Upper lobe of left lung (tissue), 6 donors: ENCODE results near the gene RAB11FIP3. TPM values are rescaled to one million over a fixed set of nuclear protein-coding genes. Genes with fewer than 3 reads are reported as not detected.

Experiments used
- ATAC-seq, 2 donors: fragments of 200-7000 bp; cut with Tn5 transposase; one replicate each; pipeline ENCODE4 v1.9.1; 2022; ENCODE audit warnings: mild to moderate bottlenecking in 2 of 2, moderate library complexity in 2 of 2; ENCODE audit not compliant: low FRiP score in 2 of 2
- DNase-seq, 2 donors: peaks; one replicate each; pipeline ENCODE4 v3.0.0-alpha.2; 2019 to 2020
- H3K27ac ChIP-seq, 4 donors: fragments of 200-600 bp; sonication (generic); one replicate each; pipeline ENCODE4 v1.5.1; 2016 to 2019
- H3K27me3 ChIP-seq, 4 donors: fragments of 200-600 bp; sonication (generic); one replicate each; pipeline ENCODE4 v1.5.1; 2017 to 2019
- H3K36me3 ChIP-seq, 4 donors: fragments of 200-600 bp; sonication (generic); one replicate each; pipeline ENCODE4 v1.5.1; 2016 to 2019
- H3K4me1 ChIP-seq, 4 donors: fragments of 200-600 bp; sonication (generic); one replicate each; pipeline ENCODE4 v1.5.1; 2018 to 2019
- H3K4me3 ChIP-seq, 4 donors: fragments of 200-600 bp; sonication (generic); one replicate each; pipeline ENCODE4 v1.5.1; 2017 to 2019; ENCODE audit warnings: mild to moderate bottlenecking in 2 of 4, moderate library complexity in 1 of 4
- H3K9me3 ChIP-seq, 4 donors: fragments of 200-600 bp; sonication (generic); one replicate each; pipeline ENCODE4 v1.5.1; 2018 to 2019
- CTCF ChIP-seq, 6 experiments: fragments of 450-650 bp in 4 of 6; fragments of 200-600 bp in 2 of 6; sonication (generic) in 2 of 6; IDR thresholded peaks; one replicate each; pipeline ENCODE4 v1.5.1; 2016 to 2019; ENCODE audit warnings: antibody characterized with exemption in 6 of 6
- EP300 ChIP-seq, 4 donors: sonication (generic); formaldehyde crosslinking; IDR thresholded peaks; one replicate each; pipeline ENCODE4 v1.5.1; 2017; ENCODE audit warnings: antibody characterized with exemption in 4 of 4, control low read depth in 2 of 4
- POLR2A ChIP-seq, 4 donors: fragments of 450-650 bp; IDR thresholded peaks; one replicate each; pipeline ENCODE4 v1.5.1; 2016 to 2017; ENCODE audit warnings: antibody characterized with exemption in 4 of 4, mild to moderate bottlenecking in 2 of 4
- POLR2AphosphoS5 ChIP-seq, 2 donors: sonication (generic); formaldehyde crosslinking; IDR thresholded peaks; one replicate each; pipeline ENCODE4 v1.5.1; 2017; ENCODE audit warnings: antibody characterized with exemption in 2 of 2
- WGBS, 2 donors: methylation state at CpG; one replicate each; pipeline ENCODE4 v1.1.5; 2017 to 2018; 5-methylcytosine and 5-hydroxymethylcytosine counted together
- total RNA-seq, 6 donors: library from RNA; depleted of rRNA in 4 of 6; stranded (reverse); fragments of >200 nt in 4 of 6; gene quantifications; one replicate each; pipeline versions ENCODE4 v1.1.0 to v1.2.1, GENCODE V29; 2016 to 2021
- donor health status: DM: no; HTN: no; CAD: no; lungs with moderate emphysema.
- donor health status: DM: no; HTN: yes; CAD: no; lungs with severe emphysema.

Gene RAB11FIP3
- total RNA-seq, 6 donors from 2014 or later, result 38.9 to 95.3 (median 43.8) TPM

- TF ChIP-seq EP300 (IDR thresholded peaks at IDR 0.05), result no peak
- TF ChIP-seq CTCF (IDR thresholded peaks at IDR 0.05), result no peak
- peak in 1 of 4 donors; percentile 31 for TF ChIP-seq POLR2A (IDR thresholded peaks at IDR 0.05)
- no peaks in the 10 kb centered on the region for H3K27me3 ChIP-seq
- H3K9me3 ChIP-seq, result no peaks in the 10 kb centered on the region
- ATAC-seq, result peak in 1 of 2 donors; percentile 59
- DNase-seq, result peak; percentile 51 to 81
- 10 to 43% methylated on average over 4 to 23 of the region's 26 CpGs for WGBS, 2 donors
- peaks cover 32 to 56% (median 37%) of the 10 kb centered on the region in 4 donors for H3K4me1 ChIP-seq
- no peaks in the 10 kb centered on the region for H3K36me3 ChIP-seq
- peak within 1 kb of the TSS in 3 of 4 donors; percentile 24 to 45 (median 44) for H3K4me3 ChIP-seq
- peak within 1 kb of the TSS in 3 of 4 donors; percentile 63 to 69 (median 67) for H3K27ac ChIP-seq
Measured at GRCh38 chr16:566475-567372, 141.3 kb downstream of the RAB11FIP3 start, which contains the start of gene NHLRC4. Gene NHLRC4 (plus strand): TSS chr16:567005. CDS start chr16:568048, 1,043 bp downstream.

DNA sequence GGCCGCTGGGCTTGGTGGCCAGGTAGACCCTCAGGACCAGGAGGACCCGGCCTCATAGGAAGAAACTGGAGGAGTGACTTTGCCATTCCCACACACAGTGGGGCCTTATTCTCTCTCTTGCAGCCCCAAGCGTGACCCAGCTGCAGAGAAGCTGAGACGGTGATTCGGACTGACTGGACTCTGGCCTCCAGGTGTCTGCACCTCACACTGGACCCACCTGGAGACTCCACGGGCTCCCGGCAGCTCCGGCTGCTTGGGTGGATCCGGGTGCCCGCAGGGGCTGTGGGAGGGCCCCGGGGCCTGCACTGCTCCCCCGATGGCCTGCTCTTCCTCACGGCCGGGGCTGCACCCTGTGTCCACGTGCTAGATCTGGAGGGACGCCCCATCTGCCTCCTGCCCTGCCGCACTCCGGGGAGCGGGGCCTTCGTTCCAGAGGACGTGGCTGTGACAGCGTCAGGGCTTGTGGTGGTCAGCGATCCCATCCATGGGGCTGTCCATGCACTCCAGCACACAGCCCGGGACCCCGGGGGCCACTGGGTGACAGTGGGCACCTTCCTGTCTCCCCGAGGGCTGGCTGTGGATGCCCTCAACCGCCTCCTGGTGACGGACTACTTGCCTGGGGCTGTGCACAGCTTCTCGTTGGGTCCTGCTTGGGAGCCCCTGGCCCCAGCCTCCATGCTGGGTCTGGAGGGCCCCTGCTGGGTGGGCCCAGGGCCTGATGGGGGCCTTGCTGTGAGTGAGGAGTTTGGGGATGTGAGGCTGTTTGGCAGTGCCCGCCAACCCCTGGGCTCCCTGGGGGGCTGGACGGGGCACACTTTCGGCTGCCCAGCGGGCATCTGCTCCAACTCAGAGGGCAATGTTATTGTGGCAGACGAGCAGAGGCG is 142.2 kb downstream of the RAB11FIP3 start:
- 94 to 95% methylated on average over 13 to 22 of the region's 35 CpGs for WGBS, 2 donors
- Histone ChIP-seq H3K27ac (peak overlapping the region in 2 of 4 donors; percentile 63 to 67), H3K4me3 (peak overlapping the region in 3 of 4 donors; percentile 24 to 45 (median 44)), H3K36me3 (no peaks in the 10 kb centered on the region), H3K27me3 (no peaks in the 10 kb centered on the region), H3K9me3 (no peaks in the 10 kb centered on the region), H3K4me1 (peaks cover 32 to 60% (median 37%) of the 10 kb centered on the region in 4 donors)
- no peak for TF ChIP-seq EP300 (IDR thresholded peaks at IDR 0.05)
- TF ChIP-seq POLR2A (IDR thresholded peaks at IDR 0.05), result no peak
- TF ChIP-seq CTCF (IDR thresholded peaks at IDR 0.05), result no peak
- no peak for TF ChIP-seq POLR2AphosphoS5 (IDR thresholded peaks at IDR 0.05)
- DNase-seq (peak in 1 of 2 donors; percentile 79), ATAC-seq (no peak)

DNA sequence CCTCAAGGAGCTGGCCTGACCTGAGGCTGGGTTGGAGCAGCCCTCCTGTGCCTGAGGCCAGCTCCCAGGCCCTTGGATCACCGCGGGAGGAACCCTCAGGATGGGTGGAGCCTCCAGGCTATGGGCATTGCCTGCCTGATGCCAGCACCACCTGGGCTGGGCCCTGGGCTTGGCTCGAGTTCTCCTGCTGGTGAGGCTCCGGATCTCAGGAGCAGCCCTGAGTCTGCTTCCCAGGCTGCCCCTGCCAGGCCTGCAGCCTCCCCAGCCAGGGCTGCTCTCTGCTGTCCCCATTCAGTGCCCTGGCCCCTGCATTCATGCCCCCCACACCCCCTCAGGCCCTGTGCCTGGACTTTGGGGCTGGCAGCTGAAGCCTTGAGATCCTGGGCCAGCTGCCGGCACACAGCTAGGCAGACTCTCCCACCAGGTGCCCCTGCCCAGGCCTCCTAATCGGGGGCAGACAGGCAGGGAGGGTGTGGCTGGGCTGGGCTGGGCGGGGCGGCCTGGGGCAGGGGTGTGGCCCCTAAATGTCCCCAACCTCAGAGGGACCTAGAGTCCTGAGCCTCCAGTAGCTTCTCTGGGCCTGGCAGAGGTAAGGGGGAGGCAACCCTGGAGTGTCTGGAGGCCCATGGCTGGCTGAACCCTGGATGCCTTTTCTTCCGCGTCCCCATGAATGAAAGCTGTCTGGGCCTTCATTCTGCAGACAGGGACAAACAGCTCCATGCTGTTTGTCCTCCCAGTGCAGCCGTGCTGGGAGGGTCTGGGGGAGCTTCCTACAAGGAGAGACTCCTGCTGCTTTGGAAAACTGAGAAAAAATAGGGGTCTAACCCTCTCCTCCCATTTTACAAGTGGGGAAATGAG is 143.2 kb downstream of the RAB11FIP3 start:
- TF ChIP-seq POLR2AphosphoS5 (IDR thresholded peaks at IDR 0.05) (no peak), EP300 (IDR thresholded peaks at IDR 0.05) (no peak), POLR2A (IDR thresholded peaks at IDR 0.05) (no peak), CTCF (IDR thresholded peaks at IDR 0.05) (no peak)
- peak overlapping the region in 3 of 4 donors; percentile 81 to 88 (median 88) for H3K27ac ChIP-seq
- peak overlapping the region in 2 of 4 donors; percentile 81 to 99 for H3K4me3 ChIP-seq
- DNase-seq (no peak), ATAC-seq (no peak)
- no peaks in the 10 kb centered on the region for H3K27me3 ChIP-seq
- H3K9me3 ChIP-seq, result no peaks in the 10 kb centered on the region
- WGBS, 2 donors, result 75 to 81% methylated on average over 1 to 8 of the region's 11 CpGs
- peaks cover 0 to 3% (median 0%) of the 10 kb centered on the region in 4 donors for H3K36me3 ChIP-seq
- H3K4me1 ChIP-seq, result peaks cover 32 to 60% (median 37%) of the 10 kb centered on the region in 4 donors
